GM06990 (cell line): Measurements from ENCODE around the gene ZC3H18.

ENCODE experiments used
- DNase-seq: peaks from one replicate; pipeline ENCODE4 v3.0.0-alpha.2; 2011; ENCODE audit not compliant: insufficient read length; ENCODE audit errors: extremely low read depth
- H3K27me3 ChIP-seq: replicated peaks from 2 replicates; pipeline ENCODE4 v1.6.0; 2011; ENCODE audit warnings: low read length; ENCODE audit not compliant: control insufficient read depth, insufficient read depth
- H3K36me3 ChIP-seq: 2 replicates; pipeline ENCODE4 v1.5.1; 2011; ENCODE audit warnings: low read length; ENCODE audit not compliant: control insufficient read depth, insufficient read depth
- H3K4me3 ChIP-seq: replicated peaks from 2 replicates; pipeline ENCODE4 v1.5.1; 2011; ENCODE audit warnings: low read depth, mild to moderate bottlenecking, control low read depth, low read length
- CTCF ChIP-seq: IDR thresholded peaks from 2 replicates; pipeline ENCODE4 v1.5.1; 2011; ENCODE audit warnings: low read length, control low read depth, mild to moderate bottlenecking, inconsistent platforms; ENCODE audit not compliant: insufficient read depth, poor library complexity, severe bottlenecking

Gene ZC3H18

GRCh38 chr16:88655733-88656281, 85.6 kb downstream of the ZC3H18 start:
- no peak for DNase-seq
- Histone ChIP-seq H3K27me3 (no peaks in the 10 kb centered on the region), H3K36me3 (peaks cover 43% of the 10 kb centered on the region), H3K4me3 (no peak overlapping the region)
- no peak for TF ChIP-seq CTCF

- Histone ChIP-seq H3K36me3 (peaks cover 43% of the 10 kb centered on the region), H3K4me3 (no peak overlapping the region), H3K27me3 (no peaks in the 10 kb centered on the region)
- DNase-seq = no peak
- TF ChIP-seq CTCF = no peak
Observed at GRCh38 chr16:88656291-88656980, 86.2 kb downstream of the ZC3H18 start.

GRCh38 chr16:88657371-88657770, 87.2 kb downstream of the ZC3H18 start:
- H3K4me3 ChIP-seq = no peak overlapping the region
- peaks cover 40% of the 10 kb centered on the region for H3K36me3 ChIP-seq
- no peak for TF ChIP-seq CTCF
- no peak for DNase-seq
- no peaks in the 10 kb centered on the region for H3K27me3 ChIP-seq

GRCh38 chr16:88658714-88659113, 88.5 kb downstream of the ZC3H18 start:
- peaks cover 37% of the 10 kb centered on the region for H3K36me3 ChIP-seq
- TF ChIP-seq CTCF = no peak
- DNase-seq = no peak

GRCh38 chr16:88659160-88659559, 89.0 kb downstream of the ZC3H18 start:
- TF ChIP-seq CTCF = no peak
- Histone ChIP-seq H3K4me3 (no peak overlapping the region), H3K27me3 (no peaks in the 10 kb centered on the region), H3K36me3 (peaks cover 37% of the 10 kb centered on the region)
- DNase-seq = no peak

More at GRCh38 chr16:88658714-88659113, 88.5 kb downstream of the ZC3H18 start:
- Histone ChIP-seq H3K4me3 (no peak overlapping the region), H3K27me3 (no peaks in the 10 kb centered on the region)

- no peak for DNase-seq
- TF ChIP-seq CTCF = no peak
- Histone ChIP-seq H3K36me3 (peaks cover 19% of the 10 kb centered on the region), H3K4me3 (peak overlapping the region; percentile 90), H3K27me3 (no peaks in the 10 kb centered on the region)
Observed at GRCh38 chr16:88661468-88661867, 91.3 kb downstream of the ZC3H18 start.
